Bronchial epithelial cell (primary cell): ENCODE results near the gene PITX1. TPM values are rescaled to one million over a fixed set of nuclear protein-coding genes. Genes with fewer than 3 reads are reported as not detected.

Source experiments
- DNase-seq: peaks from one replicate; pipeline ENCODE4 v3.0.0-alpha.2; 2010; ENCODE audit warnings: low read depth
- FAIRE-seq: peaks from 2 replicates; lab custom pipeline; 2011; peaks lifted over from hg19 to GRCh38; lab: Jason Lieb, UNC
- H3K27me3 ChIP-seq: 2 replicates; pipeline ENCODE4 v1.5.1; 2011; ENCODE audit warnings: low read length; ENCODE audit not compliant: control insufficient read depth, insufficient read depth
- H3K36me3 ChIP-seq: 2 replicates; pipeline ENCODE4 v1.5.1; 2011; ENCODE audit warnings: low read length; ENCODE audit not compliant: control insufficient read depth, insufficient read depth
- H3K4me3 ChIP-seq: 2 replicates; pipeline ENCODE4 v1.5.1; 2011; ENCODE audit warnings: mild to moderate bottlenecking, low read depth, low read length, control low read depth
- CTCF ChIP-seq: IDR thresholded peaks from 2 replicates; pipeline ENCODE4 v1.5.1; 2011; ENCODE audit warnings: mild to moderate bottlenecking, moderate library complexity, low read length, control low read depth, inconsistent platforms; ENCODE audit not compliant: insufficient read depth, severe bottlenecking
- total RNA-seq: library from RNA; depleted of rRNA; stranded (reverse); fragments of >200 nt; gene quantifications from 2 replicates; pipeline ENCODE4 v1.2.1, GENCODE V29; 2014

Gene PITX1
- total RNA-seq, 1 donor from 2014 or later, result 87.7 TPM

GRCh38 chr5:134989266-134989830 lies 44.7 kb downstream of the PITX1 start:
- DNase-seq (no peak), FAIRE-seq (no peak)
- no peak for TF ChIP-seq CTCF
- Histone ChIP-seq H3K27me3 (no peaks in the 10 kb centered on the region), H3K4me3 (no peak overlapping the region), H3K36me3 (no peaks in the 10 kb centered on the region)

GRCh38 chr5:134982230-134982629 lies 51.8 kb downstream of the PITX1 start:
- Histone ChIP-seq H3K4me3 (no peak overlapping the region), H3K27me3 (no peaks in the 10 kb centered on the region), H3K36me3 (no peaks in the 10 kb centered on the region)
- TF ChIP-seq CTCF, result no peak
- DNase-seq (no peak), FAIRE-seq (no peak)

DNA sequence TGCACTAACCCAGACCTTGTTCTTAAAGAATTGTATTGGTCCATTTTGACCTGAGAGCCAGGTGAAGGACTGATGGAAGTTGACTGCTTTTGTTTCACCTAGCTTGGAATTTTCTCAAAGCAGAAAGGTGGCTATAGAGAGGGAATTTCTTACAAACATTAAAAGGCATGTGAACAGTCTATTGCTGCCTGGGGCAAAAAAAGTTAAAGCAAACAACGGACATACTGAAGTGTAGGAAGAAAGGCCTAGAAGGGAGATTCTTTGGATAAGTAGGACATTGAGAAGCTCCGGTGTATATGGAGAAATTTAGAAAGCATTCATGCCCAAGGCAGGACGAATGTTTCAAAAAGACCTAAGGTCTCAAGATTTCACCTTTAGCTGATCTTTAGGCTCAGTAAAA lies 54.6 kb downstream of the PITX1 start:
- Histone ChIP-seq H3K36me3 (no peaks in the 10 kb centered on the region), H3K4me3 (no peak overlapping the region), H3K27me3 (no peaks in the 10 kb centered on the region)
- no peak for FAIRE-seq
- DNase-seq, result no peak
- TF ChIP-seq CTCF, result no peak

Other genes starting within 250 kb of the PITX1 start
- gene C5orf24, start 188.3 kb downstream of the PITX1 start, total RNA-seq, result 22.6 and 23.8 TPM in 2 replicates
- gene TXNDC15, start 159.9 kb downstream of the PITX1 start, total RNA-seq, result 45.2 and 45.8 TPM in 2 replicates
- 6.8 and 6.9 TPM in 2 replicates for gene PCBD2, start 129.1 kb downstream of the PITX1 start, total RNA-seq
- gene CATSPER3, start 66.3 kb downstream of the PITX1 start, total RNA-seq, result under 0.01 and 0.26 TPM in 2 replicates